GM12875 (cell line): Measurements from ENCODE around the gene CES2.

Source experiments
- H3K4me3 ChIP-seq: one replicate; pipeline ENCODE4 v1.5.1; 2011; ENCODE audit warnings: low read depth, low read length, control low read depth
- TF ChIP-seq, protein P1 (sequence below): IDR thresholded peaks from 2 replicates; pipeline ENCODE4 v1.5.1; 2011; ENCODE audit warnings: low read depth, mild to moderate bottlenecking, control low read depth, inconsistent platforms, low read length, moderate library complexity, borderline replicate concordance; ENCODE audit not compliant: insufficient read depth

Gene CES2

DNA sequence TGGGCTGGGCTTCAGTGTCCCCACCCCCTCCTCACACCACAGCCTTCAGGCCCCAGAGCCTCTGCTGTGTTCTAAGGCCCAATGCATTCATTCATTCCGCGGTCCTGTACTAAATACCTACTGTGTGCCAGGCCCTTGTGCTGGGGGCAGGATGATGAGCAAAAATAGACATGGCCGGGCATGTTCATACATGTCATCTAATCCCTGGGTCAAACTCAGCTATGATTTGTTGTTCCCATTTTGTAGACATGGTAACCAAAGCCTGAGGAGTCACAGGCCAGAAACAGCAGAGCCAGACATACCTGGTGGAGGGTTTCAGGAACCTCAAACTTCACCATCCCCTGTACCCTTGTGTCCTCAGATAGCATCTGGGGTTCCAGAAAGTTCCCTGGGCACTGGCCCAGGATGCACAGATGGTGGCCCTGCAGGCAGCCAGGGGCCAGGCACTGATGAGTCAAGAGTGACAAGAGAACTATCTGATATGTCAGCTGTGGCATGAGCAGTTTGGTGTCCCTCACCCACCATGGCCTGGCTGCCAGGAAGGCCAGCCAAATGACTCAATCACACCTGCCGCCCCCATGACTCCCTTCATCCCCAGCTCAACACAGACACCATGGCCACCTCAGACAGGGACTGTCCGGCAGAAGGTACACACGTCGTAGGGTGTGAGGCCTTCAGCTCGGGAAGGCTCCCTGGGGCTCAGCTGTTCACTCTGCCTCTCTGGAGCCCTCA lies 7.2 kb upstream of the CES2 start:
- no peak overlapping the region for H3K4me3 ChIP-seq
- TF ChIP-seq, protein P1, sequence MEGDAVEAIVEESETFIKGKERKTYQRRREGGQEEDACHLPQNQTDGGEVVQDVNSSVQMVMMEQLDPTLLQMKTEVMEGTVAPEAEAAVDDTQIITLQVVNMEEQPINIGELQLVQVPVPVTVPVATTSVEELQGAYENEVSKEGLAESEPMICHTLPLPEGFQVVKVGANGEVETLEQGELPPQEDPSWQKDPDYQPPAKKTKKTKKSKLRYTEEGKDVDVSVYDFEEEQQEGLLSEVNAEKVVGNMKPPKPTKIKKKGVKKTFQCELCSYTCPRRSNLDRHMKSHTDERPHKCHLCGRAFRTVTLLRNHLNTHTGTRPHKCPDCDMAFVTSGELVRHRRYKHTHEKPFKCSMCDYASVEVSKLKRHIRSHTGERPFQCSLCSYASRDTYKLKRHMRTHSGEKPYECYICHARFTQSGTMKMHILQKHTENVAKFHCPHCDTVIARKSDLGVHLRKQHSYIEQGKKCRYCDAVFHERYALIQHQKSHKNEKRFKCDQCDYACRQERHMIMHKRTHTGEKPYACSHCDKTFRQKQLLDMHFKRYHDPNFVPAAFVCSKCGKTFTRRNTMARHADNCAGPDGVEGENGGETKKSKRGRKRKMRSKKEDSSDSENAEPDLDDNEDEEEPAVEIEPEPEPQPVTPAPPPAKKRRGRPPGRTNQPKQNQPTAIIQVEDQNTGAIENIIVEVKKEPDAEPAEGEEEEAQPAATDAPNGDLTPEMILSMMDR, result no peak

DNA sequence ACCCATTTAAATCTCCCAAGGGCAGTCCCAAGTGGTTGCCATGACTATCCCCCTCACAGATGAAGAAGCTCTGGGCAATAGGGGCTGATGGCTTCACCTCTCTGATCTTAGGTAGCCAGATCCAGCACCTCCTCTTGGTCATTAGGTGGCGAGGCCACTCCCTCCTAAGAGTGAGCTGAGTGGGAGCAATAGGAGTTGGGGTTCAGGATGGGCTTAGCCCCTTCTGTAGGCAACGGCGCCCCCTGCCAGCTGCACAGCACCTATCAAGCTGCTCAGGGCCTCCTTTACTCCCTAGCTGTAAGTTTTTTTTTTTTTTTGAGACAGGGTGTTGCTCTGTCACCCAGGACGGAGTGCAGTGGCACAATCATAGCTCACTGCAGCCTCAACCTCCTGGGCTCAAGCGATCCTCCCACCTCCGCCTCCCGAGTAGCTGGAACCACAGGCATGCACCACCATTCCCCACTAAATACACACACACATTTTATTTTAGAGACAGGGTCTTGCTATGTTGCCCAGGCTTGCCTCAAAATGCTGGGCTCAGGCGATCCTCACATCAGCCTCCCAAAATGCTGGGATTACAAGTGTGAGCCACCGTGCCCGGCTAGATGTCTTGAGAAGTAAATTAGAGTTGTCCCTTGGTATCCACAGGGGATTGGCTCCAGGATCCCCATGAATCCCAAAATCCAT lies 6.5 kb upstream of the CES2 start:
- H3K4me3 ChIP-seq, result no peak overlapping the region
- TF ChIP-seq, protein P1, result peak; percentile 41; the same call in 1 of the 2 replicates

- TF ChIP-seq, protein P1, result no peak
- H3K4me3 ChIP-seq, result no peak overlapping the region
Measured at GRCh38 chr16:66930189-66930588, 5.1 kb upstream of the CES2 start.

GRCh38 chr16:66931665-66932064 lies 3.7 kb upstream of the CES2 start:
- TF ChIP-seq, protein P1, result no peak
- H3K4me3 ChIP-seq, result no peak overlapping the region

DNA sequence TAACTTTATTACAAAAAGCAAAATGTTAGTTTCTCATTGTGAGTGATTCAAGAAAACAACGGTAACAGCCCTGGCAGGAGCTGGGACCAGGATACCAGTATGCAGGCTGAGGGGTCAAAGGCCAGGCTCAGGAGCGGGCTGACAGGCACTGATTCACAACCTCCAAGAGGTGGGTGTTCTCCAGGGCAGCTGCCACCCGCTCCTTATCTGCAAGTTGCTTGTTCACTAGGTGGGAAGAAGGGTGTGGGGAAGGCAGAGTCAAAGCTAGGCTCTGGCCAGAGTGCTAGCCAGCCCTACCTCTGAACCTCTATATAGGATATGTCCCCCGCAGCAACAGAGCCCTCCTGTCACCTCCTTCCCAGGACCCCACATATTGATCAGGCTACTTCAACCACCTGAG lies 3.2 kb upstream of the CES2 start:
- TF ChIP-seq, protein P1, result no peak
- no peak overlapping the region for H3K4me3 ChIP-seq

- peak overlapping the region; percentile 78 for H3K4me3 ChIP-seq
- TF ChIP-seq, protein P1, result no peak
Measured at GRCh38 chr16:66933776-66934137, 1.6 kb upstream of the CES2 start.

- TF ChIP-seq, protein P1, result no peak
- peak within 1 kb of the TSS; percentile 78 for H3K4me3 ChIP-seq
Measured at GRCh38 chr16:66934138-66934838, 1.0 kb upstream of the CES2 start, which contains the start of gene CIAO2B. CIAO2B (minus strand) TSS chr16:66934402; CDS start chr16:66934364, 38 bp downstream.

DNA sequence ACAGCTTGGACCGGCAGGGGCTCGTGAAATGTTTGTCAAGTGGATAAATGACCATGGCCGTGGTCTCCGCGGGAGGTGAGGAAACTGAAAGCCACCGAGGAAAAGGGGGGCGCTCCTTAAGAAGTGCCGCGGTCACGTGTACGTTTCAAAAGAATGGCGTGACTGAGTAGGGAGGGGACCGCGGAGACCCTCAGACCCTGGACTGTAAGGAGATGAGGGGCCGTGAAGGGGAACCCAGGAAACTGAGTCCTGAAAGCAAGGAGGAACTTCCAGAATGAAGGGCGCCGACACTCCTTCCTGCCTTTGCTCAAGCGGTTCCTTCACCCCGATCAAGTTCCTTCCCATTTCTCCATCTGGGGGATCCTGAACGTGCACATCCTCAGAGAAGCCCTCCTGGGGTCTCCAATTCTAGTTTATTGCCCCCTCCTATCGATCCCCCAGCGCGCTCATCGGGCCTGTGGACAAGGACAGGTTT lies 440 bp upstream of the CES2 start:
- peak overlapping the region; percentile 78 for H3K4me3 ChIP-seq
